GM10248 (cell line): ENCODE data around the gene SPHK2.

Experiments
- CTCF ChIA-PET: fragments of 300-600 bp; sonication (Branson Sonifier 250); formaldehyde crosslinking; extraction: SDS; loops from one replicate; lab custom pipeline; 2021; ENCODE audit warnings: antibody characterized with exemption; lab: Yijun Ruan, JAX
- POLR2A ChIA-PET: fragments of 350-650 bp; sonication (Branson Sonifier 250); formaldehyde crosslinking; extraction: SDS; loops from one replicate; lab custom pipeline; 2020; ENCODE audit warnings: antibody characterized with exemption; lab: Yijun Ruan, JAX
- DNase-seq: peaks from one replicate; pipeline ENCODE4 v3.0.0; 2012; ENCODE audit errors: extremely low spot score
- CTCF ChIP-seq: IDR thresholded peaks from 2 replicates; pipeline ENCODE4 v1.5.1; 2012; ENCODE audit warnings: mild to moderate bottlenecking, low read depth; ENCODE audit errors: extremely low read depth, missing control alignments, control extremely low read depth

Gene SPHK2

DNA sequence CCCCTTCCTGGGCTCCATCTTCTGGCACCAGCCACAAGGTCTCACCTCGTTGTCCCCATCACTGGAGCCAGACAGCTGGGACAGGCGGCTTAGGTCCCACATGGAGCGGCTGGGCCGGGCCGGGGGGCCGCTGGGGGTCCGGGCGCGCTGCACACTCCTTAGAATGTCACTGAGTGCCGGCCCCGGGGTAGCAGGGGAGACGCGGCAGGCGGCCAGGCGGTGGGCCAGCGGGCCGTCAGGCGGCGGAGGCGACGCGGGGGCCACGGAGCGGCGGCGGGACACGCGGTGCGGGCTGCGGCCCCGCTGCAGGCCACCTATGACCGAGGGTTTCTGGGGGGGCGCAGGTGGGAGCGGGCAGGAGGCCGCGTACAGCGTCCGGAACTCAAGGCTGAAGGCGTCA, 15.9 kb upstream of the SPHK2 start:
- ChIA-PET POLR2A (no interaction called here), CTCF (interaction anchor here (4.7 kb wide), 1 partner anchor 14 kb away, joined by 24 read pairs; no protein-coding TSS in a partner anchor)
- no peak for DNase-seq
- TF ChIP-seq CTCF = no peak

GRCh38 chr19:48603850-48604249, 15.5 kb upstream of the SPHK2 start:
- POLR2A ChIA-PET = no interaction called here
- TF ChIP-seq CTCF = no peak

DNA sequence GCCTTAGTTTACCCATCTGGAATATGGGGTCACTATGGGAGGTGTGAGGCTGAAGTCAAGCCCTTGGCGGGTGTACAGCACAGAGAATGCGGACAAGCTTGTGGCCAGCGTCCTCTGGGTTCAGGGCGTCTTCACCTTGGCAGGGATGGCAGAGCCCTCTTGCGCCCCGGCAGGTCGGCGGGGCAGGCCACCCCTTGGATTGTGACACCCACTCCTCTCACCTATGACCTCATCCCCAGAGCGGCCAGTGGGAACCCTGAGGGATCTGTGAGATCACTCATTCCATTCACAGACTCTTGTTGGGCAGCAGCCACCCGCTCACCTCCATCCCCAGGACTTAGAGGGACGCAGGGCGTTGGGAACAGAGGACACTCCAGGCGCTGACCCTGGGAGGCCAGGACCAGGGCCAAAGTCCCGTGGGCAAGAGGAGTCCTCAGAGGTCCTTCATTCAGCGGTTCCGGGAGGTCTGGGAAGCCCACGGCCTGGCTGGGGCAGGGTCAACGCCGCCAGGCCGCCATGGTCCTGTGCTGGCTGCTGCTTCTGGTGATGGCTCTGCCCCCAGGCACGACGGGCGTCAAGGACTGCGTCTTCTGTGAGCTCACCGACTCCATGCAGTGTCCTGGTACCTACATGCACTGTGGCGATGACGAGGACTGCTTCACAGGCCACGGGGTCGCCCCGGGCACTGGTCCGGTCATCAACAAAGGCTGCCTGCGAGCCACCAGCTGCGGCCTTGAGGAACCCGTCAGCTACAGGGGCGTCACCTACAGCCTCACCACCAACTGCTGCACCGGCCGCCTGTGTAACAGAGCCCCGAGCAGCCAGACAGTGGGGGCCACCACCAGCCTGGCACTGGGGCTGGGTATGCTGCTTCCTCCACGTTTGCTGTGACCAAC, 12.6 kb upstream of the SPHK2 start, which contains the start of gene SPACA4:
TSS of gene SPACA4 (plus strand) at position 280 of the 896 bp plus-strand sequence. CDS start at position 517, 237 bp downstream.
- ChIA-PET POLR2A (no interaction called here), CTCF (interaction anchor here (0.8 to 5.2 kb wide), 11 partner anchors 10 to 292 kb away, joined by 3 to 43 read pairs (median 5); partner anchors contain the start of genes RPL18 and SPHK2)
- TF ChIP-seq CTCF = no peak
- no peak for DNase-seq

More at GRCh38 chr19:48603850-48604249, 15.5 kb upstream of the SPHK2 start:
- DNase-seq = no peak
- CTCF ChIA-PET = interaction anchor here (4.7 kb wide), 1 partner anchor 15 kb away, joined by 24 read pairs; no protein-coding TSS in a partner anchor

DNA sequence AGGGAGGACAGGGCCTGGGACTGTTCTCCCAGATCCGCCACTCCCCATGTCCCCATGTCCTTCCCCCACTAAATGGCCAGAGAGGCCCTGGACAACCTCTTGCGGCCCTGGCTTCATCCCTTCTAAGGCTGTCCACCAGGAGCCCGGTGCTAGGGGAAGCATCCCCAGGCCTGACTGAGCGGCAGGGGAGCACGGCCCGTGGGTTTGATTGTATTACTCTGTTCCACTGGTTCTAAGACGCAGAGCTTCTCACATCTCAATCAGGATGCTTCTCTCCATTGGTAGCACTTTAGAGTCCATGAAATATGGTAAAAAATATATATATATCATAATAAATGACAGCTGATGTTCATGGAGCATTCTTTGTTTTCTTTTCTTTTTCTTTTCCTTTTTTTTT, 11.9 kb upstream of the SPHK2 start:
- POLR2A ChIA-PET = no interaction called here
- CTCF ChIA-PET = interaction anchor here (0.9 to 5.2 kb wide), 9 partner anchors 11 to 293 kb away, joined by 3 to 43 read pairs (median 13); partner anchors contain the start of genes RPL18 and SPHK2
- DNase-seq = no peak
- no peak for TF ChIP-seq CTCF

- CTCF ChIA-PET = interaction anchor here (0.6 to 5.2 kb wide), 24 partner anchors 9 to 344 kb away, joined by 3 to 43 read pairs (median 5); partner anchors contain the start of genes RPL18 and SPHK2
- peak; percentile 80 for DNase-seq
- TF ChIP-seq CTCF = peak; percentile 65
- POLR2A ChIA-PET = interaction anchor here (0.7 to 1.8 kb wide), 4 partner anchors 9 to 1031 kb away, joined by 3 to 38 read pairs (median 8); partner anchors contain the start of genes EMP3, RPL18, RRAS and SPHK2
These were observed 10.5 kb upstream of the SPHK2 start for GRCh38 chr19:48608798-48609263.

DNA sequence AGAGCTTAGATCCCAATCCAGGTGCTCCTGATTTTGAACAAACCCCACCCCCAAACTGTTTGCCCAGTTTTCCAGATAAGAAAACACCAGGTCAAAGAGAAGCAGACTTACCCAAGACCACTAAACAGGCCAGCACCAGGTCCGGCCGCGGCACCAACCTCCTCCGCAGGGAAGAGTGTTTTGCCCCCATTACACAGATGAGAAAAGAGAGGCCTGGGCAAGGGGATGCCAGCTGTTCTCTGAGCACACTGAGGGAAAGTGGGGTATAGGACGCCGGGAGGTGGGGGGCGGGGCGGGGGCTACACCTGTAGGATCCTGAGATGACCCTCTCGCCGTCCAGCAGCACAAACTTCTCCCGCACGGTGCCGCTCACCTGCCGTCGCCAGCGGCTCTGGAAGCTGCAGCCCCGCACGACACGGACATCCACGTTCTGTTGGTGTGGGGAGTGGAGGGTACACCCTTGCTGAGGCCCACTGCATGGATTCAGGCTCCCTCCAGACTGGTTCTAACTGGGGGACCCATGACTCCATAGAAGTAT, 9.7 kb upstream of the SPHK2 start:
- no peak for TF ChIP-seq CTCF
- ChIA-PET POLR2A (interaction anchor here (0.7 to 1.8 kb wide), 2 partner anchors 8 to 284 kb away, joined by 7 to 38 read pairs; partner anchors contain the start of genes EMP3, RPL18 and SPHK2), CTCF (interaction anchor here (0.7 to 5.2 kb wide), 16 partner anchors 8 to 345 kb away, joined by 3 to 43 read pairs (median 7); partner anchors contain the start of genes RPL18 and SPHK2)
- no peak for DNase-seq
